ENCODE measurements around the gene TMC6. TPM values are rescaled to one million over a fixed set of nuclear protein-coding genes. Genes with fewer than 3 reads are reported as not detected.

Gene TMC6
- total and polyA plus RNA-seq, 2 of the 4 experiments (the other 2 are of a cell fraction): 0.19 TPM; not detected in 1

GRCh38 chr17:78095035-78095434 is 33.5 kb downstream of the TMC6 start:
- Histone ChIP-seq H3K4ac (ENCODE audit: low read depth, low read length) (no peak overlapping the region), H3K27me3 (ENCODE audit: control insufficient read depth, insufficient read depth, low read length) (no peaks in the 10 kb centered on the region), H3K79me1 (ENCODE audit: low read depth in 1 of 2, low read length in 2 of 2) (no peaks in the 10 kb centered on the region), H4K20me1 (ENCODE audit: insufficient read depth, low read length) (no peaks in the 10 kb centered on the region), H3K14ac (replicated peaks; ENCODE audit: low read depth, low read length) (no peak overlapping the region), H2BK15ac (ENCODE audit: low read depth, low read length) (no peak overlapping the region), H4K91ac (ENCODE audit: insufficient read depth, low read depth, low read length) (no peak overlapping the region), H2AFZ (replicated peaks; ENCODE audit: low read length, poor library complexity) (no peak overlapping the region), H3K18ac (ENCODE audit: low read depth, low read length) (no peak overlapping the region), H3K4me1 (ENCODE audit: control insufficient read depth, insufficient read depth, low read length) (no peaks in the 10 kb centered on the region), H3K56ac (ENCODE audit: extremely low read depth, insufficient read depth, low read length) (no peak overlapping the region), H3K23ac (ENCODE audit: low read depth, low read length) (no peak overlapping the region), H4K8ac (ENCODE audit: low read depth in 2 of 2, low read length in 2 of 2) (no peak overlapping the region), H3K27ac (ENCODE audit: insufficient read depth, low read length) (no peak overlapping the region), H3K4me3 (ENCODE audit: insufficient read depth, low read depth, low read length) (no peak overlapping the region), H2AK5ac (ENCODE audit: low read depth, low read length) (no peak overlapping the region), H3K9me1 (ENCODE audit: insufficient read depth, low read length) (peaks cover 4% of the 10 kb centered on the region; the same call in 1 of the 2 replicates), H2BK120ac (ENCODE audit: low read depth, low read length) (no peak overlapping the region), H2BK20ac (ENCODE audit: low read depth, low read length) (no peak overlapping the region), H3K4me2 (ENCODE audit: low read depth, low read length) (no peak overlapping the region), H2AK9ac (replicated peaks; ENCODE audit: low read depth, low read length, poor library complexity) (no peak overlapping the region), H3K9ac (ENCODE audit: low read depth, low read length) (no peak overlapping the region), H2BK5ac (ENCODE audit: low read depth, low read length, poor library complexity, severe bottlenecking) (no peak overlapping the region), H3K9me3 (ENCODE audit: control insufficient read depth, insufficient read depth, low read length) (no peaks in the 10 kb centered on the region), H3K36me3 (ENCODE audit: control insufficient read depth, insufficient read depth, low read length) (peaks cover 52% of the 10 kb centered on the region), H4K5ac (ENCODE audit: low read depth, low read length) (no peak overlapping the region)
- no peak for TF ChIP-seq CEBPB (IDR thresholded peaks at IDR 0.05; ENCODE audit: low read depth, low read length)
- no peak for TF ChIP-seq POLR2A (IDR thresholded peaks at IDR 0.05; ENCODE audit: low read depth, low read length)
- dilution Hi-C loops (cut with HindIII; ENCODE audit: low sequenced_read_pairs, unreplicated experiment) (no loop called here), intact Hi-C loops (cut with micrococcal nuclease) (no loop called here), in situ Hi-C loops (cut with MboI; ENCODE audit: low sequenced_read_pairs) (no loop called here)
- ChIA-PET CTCF (interaction anchor here (1.7 kb wide), 1 partner anchor 10 kb away, joined by 4 read pairs; no protein-coding TSS in a partner anchor), POLR2A (ENCODE audit: unreplicated experiment) (no interaction called here)
- DNase-seq: no peak
- ATAC-seq (ENCODE audit: low read depth): no peak
- no TSS peak for BruUV-seq (replicated peaks)
- WGBS, 2 experiments (ENCODE audit: extremely low coverage in 2 of 2, insufficient read length in 1 of 2): 86% methylated on average over 4 of the region's 6 CpGs; no CpG with 5 or more reads in 1 of the 2 experiments

All from IMR-90 (cell line).